SU-DHL-6 (cell line): Measurements from ENCODE around the gene ITPKB.

Source experiments
- CTCF ChIP-seq: fragments of 200-600 bp; sonication (generic); IDR thresholded peaks from one replicate; pipeline ENCODE4 v1.5.1; 2017; ENCODE audit warnings: antibody characterized with exemption, mild to moderate bottlenecking, low read length, moderate library complexity; ENCODE audit not compliant: insufficient read depth, poor library complexity, severe bottlenecking
- EZH2phosphoT487 ChIP-seq: fragments of 200-600 bp; sonication (generic), shearing (Covaris generic); conservative IDR thresholded peaks from 2 replicates; pipeline ENCODE4 v1.6.1; 2018; ENCODE audit warnings: mild to moderate bottlenecking, antibody characterized with exemption, low read length, moderate library complexity, mixed read lengths

DNA sequence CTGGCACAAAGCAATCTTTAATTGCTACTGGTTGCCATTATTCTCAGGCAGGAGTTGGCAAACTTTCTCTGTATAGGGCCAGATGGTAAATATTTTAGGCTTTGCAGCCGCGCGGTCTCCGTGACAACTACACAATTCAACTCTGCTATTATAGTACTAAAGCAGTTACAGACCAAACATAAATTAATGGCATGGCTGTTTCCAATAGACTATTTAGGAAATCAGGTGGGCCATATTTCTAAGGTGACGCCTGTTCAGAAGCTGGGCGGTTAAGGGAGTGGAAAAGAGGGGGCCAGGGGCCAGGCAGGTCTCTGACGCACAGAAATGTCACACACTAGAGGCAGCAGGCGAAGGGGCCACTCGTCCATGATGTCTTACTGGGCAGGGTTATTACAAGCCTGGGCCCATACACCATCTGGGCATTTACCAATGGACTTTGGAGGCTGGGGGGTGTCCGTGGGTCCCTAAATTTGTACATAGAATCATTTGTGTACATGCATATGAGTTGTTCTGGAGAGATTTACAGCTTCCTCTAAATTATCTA lies 110.4 kb downstream of the ITPKB start:
- TF ChIP-seq CTCF (no peak), EZH2phosphoT487 (no peak)
